ENCODE data around the gene YJEFN3. TPM values are rescaled to one million over a fixed set of nuclear protein-coding genes. Genes with fewer than 3 reads are reported as not detected.

The YJEFN3 gene
- total RNA-seq, 1 experiment from 2014 or later = 18.5 TPM

DNA sequence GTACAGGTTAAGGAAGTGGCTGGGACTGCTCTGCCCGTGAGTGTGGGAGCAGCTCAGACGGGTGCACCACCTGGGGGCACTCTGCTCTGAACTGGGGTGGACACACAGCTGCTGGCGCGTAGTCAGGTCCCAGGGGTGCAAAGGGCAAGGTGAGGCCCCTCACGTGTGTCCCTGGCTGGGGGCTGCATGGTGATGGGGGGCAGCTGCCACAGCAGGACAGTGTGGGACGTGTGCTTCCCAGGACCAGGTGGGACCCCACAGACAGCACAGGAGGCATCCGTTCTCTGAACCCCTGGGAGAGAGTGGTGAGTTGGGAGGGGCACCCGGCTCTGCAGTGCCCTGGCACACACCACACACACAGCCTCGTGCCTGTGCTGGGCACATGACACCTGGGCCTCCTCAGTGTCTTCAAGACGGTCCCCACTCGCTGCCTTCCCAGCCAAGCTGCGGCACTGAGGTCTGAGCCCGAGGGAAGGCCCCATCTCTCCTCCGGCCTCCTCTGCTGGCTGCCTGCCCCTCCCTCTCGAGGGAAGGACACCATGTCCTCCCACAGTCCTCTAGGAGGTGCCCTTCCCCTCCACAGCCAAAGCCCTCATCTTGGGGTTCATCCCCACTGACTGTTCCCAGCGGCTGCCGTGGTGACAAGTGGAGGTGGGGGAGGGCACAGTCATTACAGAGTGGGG lies 34.1 kb downstream of the YJEFN3 start:
- Histone ChIP-seq H3K27ac (no peak overlapping the region), H3K4me3 (no peak overlapping the region), H3K9me3 (ENCODE audit: insufficient read depth, low read depth) (no peaks in the 10 kb centered on the region), H4K20me1 (ENCODE audit: insufficient read depth) (no peaks in the 10 kb centered on the region), H3K4me1 (replicated peaks; ENCODE audit: insufficient read depth) (no peaks in the 10 kb centered on the region), H3K9me2 (ENCODE audit: insufficient read depth) (no peaks in the 10 kb centered on the region), H3K79me2 (ENCODE audit: low read depth) (no peaks in the 10 kb centered on the region), H2AFZ (no peak overlapping the region), H3K36me3 (ENCODE audit: low read depth) (no peaks in the 10 kb centered on the region), H3F3A (ENCODE audit: insufficient read depth, low read depth) (no peaks in the 10 kb centered on the region; the same call in 1 of the 2 replicates), H3K27me3 (ENCODE audit: insufficient read depth, low read depth) (no peaks in the 10 kb centered on the region), H3K4me2 (no peak overlapping the region)
- ChIA-PET CTCF (no interaction called here), POLR2A (ENCODE audit: unreplicated experiment) (no interaction called here)
- intact Hi-C loops (cut with micrococcal nuclease; ENCODE audit: unreplicated experiment) = no loop called here
- no peak for DNase-seq
- TF ChIP-seq, protein P1, sequence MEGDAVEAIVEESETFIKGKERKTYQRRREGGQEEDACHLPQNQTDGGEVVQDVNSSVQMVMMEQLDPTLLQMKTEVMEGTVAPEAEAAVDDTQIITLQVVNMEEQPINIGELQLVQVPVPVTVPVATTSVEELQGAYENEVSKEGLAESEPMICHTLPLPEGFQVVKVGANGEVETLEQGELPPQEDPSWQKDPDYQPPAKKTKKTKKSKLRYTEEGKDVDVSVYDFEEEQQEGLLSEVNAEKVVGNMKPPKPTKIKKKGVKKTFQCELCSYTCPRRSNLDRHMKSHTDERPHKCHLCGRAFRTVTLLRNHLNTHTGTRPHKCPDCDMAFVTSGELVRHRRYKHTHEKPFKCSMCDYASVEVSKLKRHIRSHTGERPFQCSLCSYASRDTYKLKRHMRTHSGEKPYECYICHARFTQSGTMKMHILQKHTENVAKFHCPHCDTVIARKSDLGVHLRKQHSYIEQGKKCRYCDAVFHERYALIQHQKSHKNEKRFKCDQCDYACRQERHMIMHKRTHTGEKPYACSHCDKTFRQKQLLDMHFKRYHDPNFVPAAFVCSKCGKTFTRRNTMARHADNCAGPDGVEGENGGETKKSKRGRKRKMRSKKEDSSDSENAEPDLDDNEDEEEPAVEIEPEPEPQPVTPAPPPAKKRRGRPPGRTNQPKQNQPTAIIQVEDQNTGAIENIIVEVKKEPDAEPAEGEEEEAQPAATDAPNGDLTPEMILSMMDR (conservative IDR thresholded peaks at IDR 0.05) = no peak; the same call in 1 of the 2 replicates
- no peak for TF ChIP-seq EZH2 (IDR thresholded peaks at IDR 0.05; ENCODE audit: low read depth)
- no TSS peak for BruUV-seq (replicated peaks)

GRCh38 chr19:19563348-19563848 lies 34.7 kb downstream of the YJEFN3 start:
- Histone ChIP-seq H3K79me2 (ENCODE audit: low read depth) (no peaks in the 10 kb centered on the region), H3K36me3 (ENCODE audit: low read depth) (no peaks in the 10 kb centered on the region), H2AFZ (no peak overlapping the region), H3K27ac (no peak overlapping the region), H3K4me2 (no peak overlapping the region), H3K27me3 (ENCODE audit: insufficient read depth, low read depth) (no peaks in the 10 kb centered on the region), H3K4me3 (no peak overlapping the region), H3F3A (ENCODE audit: insufficient read depth, low read depth) (no peaks in the 10 kb centered on the region; the same call in 1 of the 2 replicates), H4K20me1 (ENCODE audit: insufficient read depth) (no peaks in the 10 kb centered on the region), H3K4me1 (replicated peaks; ENCODE audit: insufficient read depth) (no peaks in the 10 kb centered on the region), H3K9me2 (ENCODE audit: insufficient read depth) (no peaks in the 10 kb centered on the region), H3K9me3 (ENCODE audit: insufficient read depth, low read depth) (no peaks in the 10 kb centered on the region)
- TF ChIP-seq EZH2 (IDR thresholded peaks at IDR 0.05; ENCODE audit: low read depth) = no peak
- TF ChIP-seq, protein P1 (conservative IDR thresholded peaks at IDR 0.05) = no peak
- intact Hi-C loops (cut with micrococcal nuclease; ENCODE audit: unreplicated experiment) = no loop called here
- ChIA-PET POLR2A (ENCODE audit: unreplicated experiment) (no interaction called here), CTCF (no interaction called here)
- no peak for DNase-seq
- no TSS peak for BruUV-seq (replicated peaks)

- ChIA-PET CTCF (no interaction called here), POLR2A (ENCODE audit: unreplicated experiment) (no interaction called here)
- DNase-seq = no peak
- Histone ChIP-seq H3K4me1 (replicated peaks; ENCODE audit: insufficient read depth) (peaks cover 10% of the 10 kb centered on the region), H3K27me3 (ENCODE audit: insufficient read depth, low read depth) (no peaks in the 10 kb centered on the region), H2AFZ (no peak overlapping the region), H3K79me2 (ENCODE audit: low read depth) (no peaks in the 10 kb centered on the region), H3K4me3 (no peak overlapping the region), H3K4me2 (no peak overlapping the region), H3K9me3 (ENCODE audit: insufficient read depth, low read depth) (no peaks in the 10 kb centered on the region), H3K36me3 (ENCODE audit: low read depth) (no peaks in the 10 kb centered on the region), H3K9me2 (ENCODE audit: insufficient read depth) (no peaks in the 10 kb centered on the region), H4K20me1 (ENCODE audit: insufficient read depth) (no peaks in the 10 kb centered on the region), H3K27ac (no peak overlapping the region), H3F3A (ENCODE audit: insufficient read depth, low read depth) (peaks cover 11% of the 10 kb centered on the region)
- no peak for TF ChIP-seq EZH2 (IDR thresholded peaks at IDR 0.05; ENCODE audit: low read depth)
- TF ChIP-seq, protein P1 (conservative IDR thresholded peaks at IDR 0.05) = no peak
- intact Hi-C loops (cut with micrococcal nuclease; ENCODE audit: unreplicated experiment) = no loop called here
- no TSS peak for BruUV-seq (replicated peaks)
These were observed 37.6 kb downstream of the YJEFN3 start for GRCh38 chr19:19566306-19566705.

All from PC-9 (cell line).